ENCODE results near the gene ITSN1.

- TF ChIP-seq EZH2phosphoT487 (IDR thresholded peaks at IDR 0.05; ENCODE audit: insufficient read depth, low read depth), result no peak
- TF ChIP-seq EZH2 (IDR thresholded peaks at IDR 0.05; ENCODE audit: insufficient read depth, poor library complexity, severe bottlenecking), result no peak
Measured at GRCh38 chr21:33618407-33618806, 23.9 kb upstream of the ITSN1 start.
